Measurements from ENCODE around the gene CNTN5.

CNTN5 gene

GRCh38 chr11:100163471-100163870, 1142.7 kb downstream of the CNTN5 start:
- H3K9me3 Mint-ChIP-seq = peaks cover 0 to 8% of the 10 kb centered on the region in 2 donors
- H3K27me3 Mint-ChIP-seq = no peaks in the 10 kb centered on the region
- ATAC-seq (replicated peaks) = no peak
- no peaks in the 10 kb centered on the region for H3K36me3 Mint-ChIP-seq
- H3K4me3 Mint-ChIP-seq = no peak overlapping the region
- DNase-seq = no peak
- no peak overlapping the region for H3K27ac Mint-ChIP-seq
- H3K4me1 Mint-ChIP-seq = no peaks in the 10 kb centered on the region

GRCh38 chr11:100174881-100175280, 1154.1 kb downstream of the CNTN5 start:
- DNase-seq (no peak), ATAC-seq (replicated peaks) (no peak)
- Mint-ChIP-seq H3K27ac (no peak overlapping the region), H3K4me1 (no peaks in the 10 kb centered on the region), H3K36me3 (no peaks in the 10 kb centered on the region), H3K27me3 (no peaks in the 10 kb centered on the region), H3K9me3 (peaks cover 2 to 3% of the 10 kb centered on the region in 2 donors), H3K4me3 (no peak overlapping the region)

GRCh38 chr11:100176456-100176855, 1155.7 kb downstream of the CNTN5 start:
- Mint-ChIP-seq H3K27me3 (no peaks in the 10 kb centered on the region), H3K4me3 (no peak overlapping the region), H3K36me3 (no peaks in the 10 kb centered on the region), H3K9me3 (peaks cover 2 to 7% of the 10 kb centered on the region in 2 donors), H3K4me1 (no peaks in the 10 kb centered on the region), H3K27ac (no peak overlapping the region)
- no peak for ATAC-seq (replicated peaks)
- no peak for DNase-seq

- Mint-ChIP-seq H3K36me3 (no peaks in the 10 kb centered on the region), H3K9me3 (peaks cover 2 to 7% of the 10 kb centered on the region in 2 donors), H3K27me3 (no peaks in the 10 kb centered on the region)
Observed at GRCh38 chr11:100177651-100178050, 1156.9 kb downstream of the CNTN5 start.

GRCh38 chr11:100182350-100182749, 1161.6 kb downstream of the CNTN5 start:
- H3K4me3 Mint-ChIP-seq = no peak overlapping the region
- ATAC-seq (replicated peaks) (no peak), DNase-seq (no peak)
- no peak overlapping the region for H3K27ac Mint-ChIP-seq
- no peaks in the 10 kb centered on the region for H3K4me1 Mint-ChIP-seq
- no peaks in the 10 kb centered on the region for H3K27me3 Mint-ChIP-seq
- H3K9me3 Mint-ChIP-seq = peaks cover 4 to 11% of the 10 kb centered on the region in 2 donors
- H3K36me3 Mint-ChIP-seq = no peaks in the 10 kb centered on the region

More at GRCh38 chr11:100177651-100178050, 1156.9 kb downstream of the CNTN5 start:
- no peak for DNase-seq
- ATAC-seq (replicated peaks) = no peak
- no peak overlapping the region for H3K4me3 Mint-ChIP-seq
- no peak overlapping the region for H3K27ac Mint-ChIP-seq
- no peaks in the 10 kb centered on the region for H3K4me1 Mint-ChIP-seq

- no peaks in the 10 kb centered on the region for H3K4me1 Mint-ChIP-seq
- DNase-seq = no peak
- no peak for ATAC-seq (replicated peaks)
- H3K9me3 Mint-ChIP-seq = peaks cover 4 to 12% of the 10 kb centered on the region in 2 donors
- H3K27ac Mint-ChIP-seq = no peak overlapping the region
- H3K4me3 Mint-ChIP-seq = no peak overlapping the region
- no peaks in the 10 kb centered on the region for H3K36me3 Mint-ChIP-seq
- H3K27me3 Mint-ChIP-seq = no peaks in the 10 kb centered on the region
Observed at GRCh38 chr11:100182927-100183326, 1162.2 kb downstream of the CNTN5 start.

- peaks cover 4 to 15% of the 10 kb centered on the region in 2 donors for H3K9me3 Mint-ChIP-seq
- no peaks in the 10 kb centered on the region for H3K4me1 Mint-ChIP-seq
- ATAC-seq (replicated peaks) = no peak
- H3K27me3 Mint-ChIP-seq = no peaks in the 10 kb centered on the region
- no peak overlapping the region for H3K4me3 Mint-ChIP-seq
- no peak overlapping the region for H3K27ac Mint-ChIP-seq
- DNase-seq = no peak
- H3K36me3 Mint-ChIP-seq = no peaks in the 10 kb centered on the region
Observed at GRCh38 chr11:100185588-100185987, 1164.8 kb downstream of the CNTN5 start.

GRCh38 chr11:100188137-100188783, 1167.5 kb downstream of the CNTN5 start:
- H3K27me3 Mint-ChIP-seq = no peaks in the 10 kb centered on the region
- DNase-seq (no peak), ATAC-seq (replicated peaks) (no peak)
- H3K36me3 Mint-ChIP-seq = no peaks in the 10 kb centered on the region
- H3K4me3 Mint-ChIP-seq = no peak overlapping the region
- no peaks in the 10 kb centered on the region for H3K4me1 Mint-ChIP-seq
- H3K9me3 Mint-ChIP-seq = peaks cover 4 to 11% of the 10 kb centered on the region in 2 donors
- H3K27ac Mint-ChIP-seq = no peak overlapping the region

GRCh38 chr11:100190395-100190794, 1169.6 kb downstream of the CNTN5 start:
- no peak overlapping the region for H3K4me3 Mint-ChIP-seq
- H3K36me3 Mint-ChIP-seq = no peaks in the 10 kb centered on the region
- DNase-seq (no peak), ATAC-seq (replicated peaks) (no peak)
- no peaks in the 10 kb centered on the region for H3K4me1 Mint-ChIP-seq
- peaks cover 0 to 4% of the 10 kb centered on the region in 2 donors for H3K9me3 Mint-ChIP-seq
- H3K27me3 Mint-ChIP-seq = no peaks in the 10 kb centered on the region
- no peak overlapping the region for H3K27ac Mint-ChIP-seq

- Mint-ChIP-seq H3K27ac (no peak overlapping the region), H3K4me3 (no peak overlapping the region), H3K27me3 (no peaks in the 10 kb centered on the region), H3K36me3 (no peaks in the 10 kb centered on the region), H3K9me3 (peaks cover 0 to 8% of the 10 kb centered on the region in 2 donors), H3K4me1 (no peaks in the 10 kb centered on the region)
- ATAC-seq (replicated peaks) (no peak), DNase-seq (no peak)
Observed at GRCh38 chr11:100192181-100192580, 1171.4 kb downstream of the CNTN5 start.

- H3K9me3 Mint-ChIP-seq = peaks cover 0 to 3% of the 10 kb centered on the region in 2 donors
- no peak overlapping the region for H3K4me3 Mint-ChIP-seq
- no peaks in the 10 kb centered on the region for H3K36me3 Mint-ChIP-seq
- DNase-seq (no peak), ATAC-seq (replicated peaks) (no peak)
- no peaks in the 10 kb centered on the region for H3K27me3 Mint-ChIP-seq
- no peaks in the 10 kb centered on the region for H3K4me1 Mint-ChIP-seq
- no peak overlapping the region for H3K27ac Mint-ChIP-seq
Observed at GRCh38 chr11:100203789-100204188, 1183.0 kb downstream of the CNTN5 start.

- H3K9me3 Mint-ChIP-seq = peaks cover 0 to 1% of the 10 kb centered on the region in 2 donors
- H3K27me3 Mint-ChIP-seq = no peaks in the 10 kb centered on the region
- H3K27ac Mint-ChIP-seq = no peak overlapping the region
- no peaks in the 10 kb centered on the region for H3K36me3 Mint-ChIP-seq
- no peak for DNase-seq
- H3K4me1 Mint-ChIP-seq = no peaks in the 10 kb centered on the region
- ATAC-seq (replicated peaks) = no peak
- H3K4me3 Mint-ChIP-seq = no peak overlapping the region
Observed at GRCh38 chr11:100205926-100206325, 1185.2 kb downstream of the CNTN5 start.

- Mint-ChIP-seq H3K4me1 (no peaks in the 10 kb centered on the region), H3K9me3 (peaks cover 0 to 3% of the 10 kb centered on the region in 2 donors), H3K27ac (no peak overlapping the region), H3K27me3 (no peaks in the 10 kb centered on the region), H3K4me3 (no peak overlapping the region), H3K36me3 (no peaks in the 10 kb centered on the region)
- DNase-seq (no peak), ATAC-seq (replicated peaks) (no peak)
Observed at GRCh38 chr11:100208207-100208606, 1187.5 kb downstream of the CNTN5 start.

- H3K36me3 Mint-ChIP-seq = no peaks in the 10 kb centered on the region
- no peak overlapping the region for H3K4me3 Mint-ChIP-seq
- ATAC-seq (replicated peaks) (no peak), DNase-seq (no peak)
- peaks cover 4% of the 10 kb centered on the region in 2 donors for H3K9me3 Mint-ChIP-seq
- H3K27me3 Mint-ChIP-seq = no peaks in the 10 kb centered on the region
- H3K27ac Mint-ChIP-seq = no peak overlapping the region
- no peaks in the 10 kb centered on the region for H3K4me1 Mint-ChIP-seq
Observed at GRCh38 chr11:100214791-100215190, 1194.0 kb downstream of the CNTN5 start.

GRCh38 chr11:100220801-100221200, 1200.1 kb downstream of the CNTN5 start:
- no peaks in the 10 kb centered on the region for H3K4me1 Mint-ChIP-seq
- DNase-seq (no peak), ATAC-seq (replicated peaks) (no peak)
- H3K4me3 Mint-ChIP-seq = no peak overlapping the region
- H3K36me3 Mint-ChIP-seq = no peaks in the 10 kb centered on the region
- no peaks in the 10 kb centered on the region for H3K27me3 Mint-ChIP-seq
- no peak overlapping the region for H3K27ac Mint-ChIP-seq
- H3K9me3 Mint-ChIP-seq = peaks cover 0 to under 1% of the 10 kb centered on the region in 2 donors
